K562 (cell line): Measurements from ENCODE around the gene CACNA1A. TPM values are rescaled to one million over a fixed set of nuclear protein-coding genes. Genes with fewer than 3 reads are reported as not detected.
A peak's percentile ranks its signal among the peaks of the same experiment; 100 is the strongest.

ENCODE experiments used
- ARID1B ChIP-seq: fragments of 450-650 bp; IDR thresholded peaks from 2 replicates; pipeline ENCODE4 v1.6.1; 2016; ENCODE audit warnings: antibody characterized with exemption, mild to moderate bottlenecking, inconsistent platforms
- ATF1 ChIP-seq, 2 experiments: fragments of 450-650 bp in 1 of 2; IDR thresholded peaks; 2 replicates each; pipeline ENCODE4 v1.6.1; 2016; ENCODE audit warnings: missing compliant biosample characterization in 1 of 2, missing genetic modification characterization in 1 of 2
- CBFA2T3 ChIP-seq: fragments of 450-650 bp; IDR thresholded peaks from 2 replicates; pipeline ENCODE4 v1.6.1; 2017
- CEBPB ChIP-seq: fragments of 450-650 bp; IDR thresholded peaks from 2 replicates; pipeline ENCODE4 v1.6.1; 2016; ENCODE audit warnings: missing genetic modification characterization, missing compliant biosample characterization
- DACH1 ChIP-seq: fragments of 450-650 bp; IDR thresholded peaks from 2 replicates; pipeline ENCODE4 v1.6.1; 2018; ENCODE audit not compliant: partially characterized antibody
- EP300 ChIP-seq: IDR thresholded peaks from 2 replicates; pipeline ENCODE4 v1.6.1; 2012; ENCODE audit warnings: low read length, improper control_type of control experiment
- HNRNPUL1 ChIP-seq: fragments of 200-400 bp; formaldehyde crosslinking; IDR thresholded peaks from 2 replicates; pipeline ENCODE4 v1.6.1; 2017; ENCODE audit warnings: low read length
- MTA1 ChIP-seq: fragments of 450-650 bp; IDR thresholded peaks from 2 replicates; pipeline ENCODE4 v1.6.1; 2017; ENCODE audit warnings: borderline replicate concordance
- RAD51 ChIP-seq: fragments of 450-650 bp; IDR thresholded peaks from 2 replicates; pipeline ENCODE4 v1.7.1; 2016; ENCODE audit warnings: low read depth, mild to moderate bottlenecking, borderline replicate concordance
- SAFB ChIP-seq: fragments of 200-400 bp; formaldehyde crosslinking; IDR thresholded peaks from 2 replicates; pipeline ENCODE4 v1.6.1; 2017; ENCODE audit warnings: low read depth, low read length, borderline replicate concordance
- SMAD3 ChIP-seq: fragments of 450-650 bp; formaldehyde crosslinking; conservative IDR thresholded peaks from 2 replicates; pipeline ENCODE4 v1.4.0; 2020; ENCODE audit warnings: mild to moderate bottlenecking
- ZNF23 ChIP-seq: fragments of 250-450 bp; sonication (Bioruptor Pico); IDR thresholded peaks from 2 replicates; pipeline ENCODE4 v1.4.0; 2020; ENCODE audit warnings: mild to moderate bottlenecking
- ZNF41 ChIP-seq: fragments of 250-450 bp; sonication (Bioruptor Pico); conservative IDR thresholded peaks from 2 replicates; pipeline ENCODE4 v1.4.0; 2020; ENCODE audit warnings: mild to moderate bottlenecking
- polyA plus RNA-seq, 8 experiments: library from polyadenylated mRNA; depleted of rRNA in 4 of 8; stranded (reverse) in 5 of 8; unstranded in 3 of 8; fragments of >200 nt; fragmentation: Nextera tagmentation in 2 of 8; fragmentation: Illumina TruSeq in 1 of 8; extraction: Ambion mirVana in 2 of 8; extraction: Trizol in 1 of 8; gene quantifications; 2 replicates each; pipeline versions ENCODE4 v1.2.1 to v1.2.3, GENCODE V29; 2011 to 2014; ENCODE audit warnings: inconsistent platforms in 1 of 8, missing spikeins in 1 of 8
- total RNA-seq, 7 experiments: library from RNA; depleted of rRNA in 6 of 7; stranded (reverse); fragments of >200 nt in 6 of 7; fragmentation: Illumina TruSeq in 2 of 7; extraction: Trizol in 2 of 7; gene quantifications; 2 replicates each; pipeline versions ENCODE4 v1.2.1 to v1.2.3, GENCODE V29; 2011 to 2021; ENCODE audit warnings: low replicate concordance in 1 of 7
- TF ChIP-seq, protein P1 (sequence below): fragments of 450-650 bp; formaldehyde crosslinking; IDR thresholded peaks from 2 replicates; pipeline ENCODE4 v1.4.0; 2020; ENCODE audit warnings: mild to moderate bottlenecking, moderate library complexity
- TF ChIP-seq, protein P2 (sequence below): sonication (generic); formaldehyde crosslinking; IDR thresholded peaks from 2 replicates; pipeline ENCODE4 v1.8.1; 2023; ENCODE audit warnings: mild to moderate bottlenecking, missing genetic modification reagents
- TF ChIP-seq, protein P3 (sequence below): sonication (generic); formaldehyde crosslinking; IDR thresholded peaks from 2 replicates; pipeline ENCODE4 v1.8.0; 2022; ENCODE audit warnings: missing genetic modification reagents, mild to moderate bottlenecking, borderline replicate concordance
- TF ChIP-seq, protein P4 (sequence below): sonication (generic); formaldehyde crosslinking; IDR thresholded peaks from 2 replicates; pipeline ENCODE4 v1.8.0; 2023; ENCODE audit warnings: missing genetic modification reagents, mild to moderate bottlenecking, borderline replicate concordance

The CACNA1A gene
- total and polyA plus RNA-seq, 9 of the 15 experiments (the other 6 are each of a cell fraction or from before 2014, with no cell fraction given): 0.03 to 0.20 (median 0.09) TPM; not detected in 1

DNA sequence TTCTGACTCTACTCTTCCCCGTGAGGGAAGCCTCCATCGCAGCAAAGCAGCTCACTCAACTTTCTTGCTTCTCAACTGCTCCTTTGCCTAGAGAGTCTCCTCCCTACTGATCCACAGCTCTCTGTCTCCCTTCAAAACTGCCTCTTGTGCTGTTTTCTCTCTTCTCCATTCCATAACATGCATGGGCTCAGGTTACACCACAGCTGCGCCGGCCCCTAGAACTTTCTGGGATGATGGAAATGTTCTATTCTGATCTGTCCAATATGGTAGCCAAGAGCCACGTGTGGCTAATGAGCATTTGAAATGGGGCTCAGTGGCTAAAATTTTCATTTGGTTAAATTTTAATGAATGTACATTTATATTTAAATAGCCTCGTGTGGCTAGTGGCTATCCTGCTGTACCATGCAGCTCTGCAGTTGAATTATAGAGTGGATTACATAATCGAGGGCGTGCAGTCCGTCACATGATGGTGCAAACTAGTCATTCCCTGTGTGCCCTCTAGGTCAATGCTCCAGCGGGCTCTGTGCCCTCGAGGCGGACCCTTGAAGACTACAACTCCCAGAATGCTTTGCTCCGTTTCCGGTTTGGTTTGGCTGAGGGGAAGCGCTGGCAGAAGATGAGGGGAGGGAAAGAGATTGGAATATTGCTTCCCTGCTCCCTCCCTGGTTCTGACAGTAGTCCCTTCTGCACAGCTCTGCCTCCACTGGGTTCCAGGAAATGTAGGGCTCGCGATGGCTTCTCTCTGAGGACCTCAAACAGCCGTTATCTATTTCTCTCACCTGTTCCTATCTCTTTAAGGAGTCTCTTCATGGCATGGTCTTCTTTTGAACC, 109.8 kb downstream of the CACNA1A start (continued):
- TF ChIP-seq MTA1: no peak
- TF ChIP-seq CEBPB (tag): peak; percentile 70
- no peak for TF ChIP-seq ATF1 (CRISPR knock-in tag; IDR thresholded peaks at IDR 0.05)
- TF ChIP-seq ATF1 (tag; IDR thresholded peaks at IDR 0.05): peak; percentile 27; the same call in 1 of the 2 replicates
- TF ChIP-seq, protein P1, sequence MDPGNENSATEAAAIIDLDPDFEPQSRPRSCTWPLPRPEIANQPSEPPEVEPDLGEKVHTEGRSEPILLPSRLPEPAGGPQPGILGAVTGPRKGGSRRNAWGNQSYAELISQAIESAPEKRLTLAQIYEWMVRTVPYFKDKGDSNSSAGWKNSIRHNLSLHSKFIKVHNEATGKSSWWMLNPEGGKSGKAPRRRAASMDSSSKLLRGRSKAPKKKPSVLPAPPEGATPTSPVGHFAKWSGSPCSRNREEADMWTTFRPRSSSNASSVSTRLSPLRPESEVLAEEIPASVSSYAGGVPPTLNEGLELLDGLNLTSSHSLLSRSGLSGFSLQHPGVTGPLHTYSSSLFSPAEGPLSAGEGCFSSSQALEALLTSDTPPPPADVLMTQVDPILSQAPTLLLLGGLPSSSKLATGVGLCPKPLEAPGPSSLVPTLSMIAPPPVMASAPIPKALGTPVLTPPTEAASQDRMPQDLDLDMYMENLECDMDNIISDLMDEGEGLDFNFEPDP: no peak
- no peak for TF ChIP-seq HNRNPUL1
- TF ChIP-seq, protein P2, sequence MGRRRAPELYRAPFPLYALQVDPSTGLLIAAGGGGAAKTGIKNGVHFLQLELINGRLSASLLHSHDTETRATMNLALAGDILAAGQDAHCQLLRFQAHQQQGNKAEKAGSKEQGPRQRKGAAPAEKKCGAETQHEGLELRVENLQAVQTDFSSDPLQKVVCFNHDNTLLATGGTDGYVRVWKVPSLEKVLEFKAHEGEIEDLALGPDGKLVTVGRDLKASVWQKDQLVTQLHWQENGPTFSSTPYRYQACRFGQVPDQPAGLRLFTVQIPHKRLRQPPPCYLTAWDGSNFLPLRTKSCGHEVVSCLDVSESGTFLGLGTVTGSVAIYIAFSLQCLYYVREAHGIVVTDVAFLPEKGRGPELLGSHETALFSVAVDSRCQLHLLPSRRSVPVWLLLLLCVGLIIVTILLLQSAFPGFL (CRISPR knock-in tag): no peak
- TF ChIP-seq EP300: no peak
- TF ChIP-seq SMAD3: no peak
- TF ChIP-seq CBFA2T3: peak; percentile 43; the same call in 1 of the 2 replicates
- no peak for TF ChIP-seq RAD51
- TF ChIP-seq, protein P3, sequence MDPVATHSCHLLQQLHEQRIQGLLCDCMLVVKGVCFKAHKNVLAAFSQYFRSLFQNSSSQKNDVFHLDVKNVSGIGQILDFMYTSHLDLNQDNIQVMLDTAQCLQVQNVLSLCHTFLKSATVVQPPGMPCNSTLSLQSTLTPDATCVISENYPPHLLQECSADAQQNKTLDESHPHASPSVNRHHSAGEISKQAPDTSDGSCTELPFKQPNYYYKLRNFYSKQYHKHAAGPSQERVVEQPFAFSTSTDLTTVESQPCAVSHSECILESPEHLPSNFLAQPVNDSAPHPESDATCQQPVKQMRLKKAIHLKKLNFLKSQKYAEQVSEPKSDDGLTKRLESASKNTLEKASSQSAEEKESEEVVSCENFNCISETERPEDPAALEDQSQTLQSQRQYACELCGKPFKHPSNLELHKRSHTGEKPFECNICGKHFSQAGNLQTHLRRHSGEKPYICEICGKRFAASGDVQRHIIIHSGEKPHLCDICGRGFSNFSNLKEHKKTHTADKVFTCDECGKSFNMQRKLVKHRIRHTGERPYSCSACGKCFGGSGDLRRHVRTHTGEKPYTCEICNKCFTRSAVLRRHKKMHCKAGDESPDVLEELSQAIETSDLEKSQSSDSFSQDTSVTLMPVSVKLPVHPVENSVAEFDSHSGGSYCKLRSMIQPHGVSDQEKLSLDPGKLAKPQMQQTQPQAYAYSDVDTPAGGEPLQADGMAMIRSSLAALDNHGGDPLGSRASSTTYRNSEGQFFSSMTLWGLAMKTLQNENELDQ (CRISPR knock-in tag): no peak
- TF ChIP-seq SAFB: no peak
- peak; percentile 69 for TF ChIP-seq ARID1B
- TF ChIP-seq ZNF23: no peak
- TF ChIP-seq ZNF41: no peak
- TF ChIP-seq, protein P4, sequence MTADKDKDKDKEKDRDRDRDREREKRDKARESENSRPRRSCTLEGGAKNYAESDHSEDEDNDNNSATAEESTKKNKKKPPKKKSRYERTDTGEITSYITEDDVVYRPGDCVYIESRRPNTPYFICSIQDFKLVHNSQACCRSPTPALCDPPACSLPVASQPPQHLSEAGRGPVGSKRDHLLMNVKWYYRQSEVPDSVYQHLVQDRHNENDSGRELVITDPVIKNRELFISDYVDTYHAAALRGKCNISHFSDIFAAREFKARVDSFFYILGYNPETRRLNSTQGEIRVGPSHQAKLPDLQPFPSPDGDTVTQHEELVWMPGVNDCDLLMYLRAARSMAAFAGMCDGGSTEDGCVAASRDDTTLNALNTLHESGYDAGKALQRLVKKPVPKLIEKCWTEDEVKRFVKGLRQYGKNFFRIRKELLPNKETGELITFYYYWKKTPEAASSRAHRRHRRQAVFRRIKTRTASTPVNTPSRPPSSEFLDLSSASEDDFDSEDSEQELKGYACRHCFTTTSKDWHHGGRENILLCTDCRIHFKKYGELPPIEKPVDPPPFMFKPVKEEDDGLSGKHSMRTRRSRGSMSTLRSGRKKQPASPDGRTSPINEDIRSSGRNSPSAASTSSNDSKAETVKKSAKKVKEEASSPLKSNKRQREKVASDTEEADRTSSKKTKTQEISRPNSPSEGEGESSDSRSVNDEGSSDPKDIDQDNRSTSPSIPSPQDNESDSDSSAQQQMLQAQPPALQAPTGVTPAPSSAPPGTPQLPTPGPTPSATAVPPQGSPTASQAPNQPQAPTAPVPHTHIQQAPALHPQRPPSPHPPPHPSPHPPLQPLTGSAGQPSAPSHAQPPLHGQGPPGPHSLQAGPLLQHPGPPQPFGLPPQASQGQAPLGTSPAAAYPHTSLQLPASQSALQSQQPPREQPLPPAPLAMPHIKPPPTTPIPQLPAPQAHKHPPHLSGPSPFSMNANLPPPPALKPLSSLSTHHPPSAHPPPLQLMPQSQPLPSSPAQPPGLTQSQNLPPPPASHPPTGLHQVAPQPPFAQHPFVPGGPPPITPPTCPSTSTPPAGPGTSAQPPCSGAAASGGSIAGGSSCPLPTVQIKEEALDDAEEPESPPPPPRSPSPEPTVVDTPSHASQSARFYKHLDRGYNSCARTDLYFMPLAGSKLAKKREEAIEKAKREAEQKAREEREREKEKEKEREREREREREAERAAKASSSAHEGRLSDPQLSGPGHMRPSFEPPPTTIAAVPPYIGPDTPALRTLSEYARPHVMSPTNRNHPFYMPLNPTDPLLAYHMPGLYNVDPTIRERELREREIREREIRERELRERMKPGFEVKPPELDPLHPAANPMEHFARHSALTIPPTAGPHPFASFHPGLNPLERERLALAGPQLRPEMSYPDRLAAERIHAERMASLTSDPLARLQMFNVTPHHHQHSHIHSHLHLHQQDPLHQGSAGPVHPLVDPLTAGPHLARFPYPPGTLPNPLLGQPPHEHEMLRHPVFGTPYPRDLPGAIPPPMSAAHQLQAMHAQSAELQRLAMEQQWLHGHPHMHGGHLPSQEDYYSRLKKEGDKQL: no peak
- TF ChIP-seq DACH1: no peak
